Measurements from ENCODE around the gene RCAN3. TPM values are rescaled to one million over a fixed set of nuclear protein-coding genes. Genes with fewer than 3 reads are reported as not detected.

Gene RCAN3
- total RNA-seq, 1 donor from 2014 or later = 4.9 TPM

- no peak for TF ChIP-seq CTCF (IDR thresholded peaks at IDR 0.05; ENCODE audit: borderline replicate concordance)
- Histone ChIP-seq H3K36me3 (peaks cover 41% of the 10 kb centered on the region), H3K27ac (replicated peaks) (no peak overlapping the region), H3K27me3 (ENCODE audit: low read depth) (no peaks in the 10 kb centered on the region), H3K4me3 (no peak overlapping the region), H3K4me1 (no peaks in the 10 kb centered on the region), H3K9me3 (replicated peaks) (no peaks in the 10 kb centered on the region)
- no peak for DNase-seq
- intact Hi-C loops (cut with micrococcal nuclease) = no loop called here
Measured at GRCh38 chr1:24468685-24469316, 33.8 kb upstream of the RCAN3 start.

- H3K4me3 ChIP-seq = no peak overlapping the region
- H3K9me3 ChIP-seq (replicated peaks) = no peaks in the 10 kb centered on the region
- DNase-seq = no peak
- intact Hi-C loops (cut with micrococcal nuclease) = no loop called here
- no peak for TF ChIP-seq CTCF (IDR thresholded peaks at IDR 0.05; ENCODE audit: borderline replicate concordance)
- no peaks in the 10 kb centered on the region for H3K4me1 ChIP-seq
- H3K36me3 ChIP-seq = peaks cover 24% of the 10 kb centered on the region
- no peaks in the 10 kb centered on the region for H3K27me3 ChIP-seq (ENCODE audit: low read depth)
- H3K27ac ChIP-seq (replicated peaks) = no peak overlapping the region
Measured at GRCh38 chr1:24470592-24470991, 32.0 kb upstream of the RCAN3 start.

- no peaks in the 10 kb centered on the region for H3K4me1 ChIP-seq
- no peaks in the 10 kb centered on the region for H3K27me3 ChIP-seq (ENCODE audit: low read depth)
- peaks cover 12% of the 10 kb centered on the region for H3K36me3 ChIP-seq
- no peaks in the 10 kb centered on the region for H3K9me3 ChIP-seq (replicated peaks)
- intact Hi-C loops (cut with micrococcal nuclease) = no loop called here
- H3K4me3 ChIP-seq = no peak overlapping the region
- no peak for DNase-seq
- TF ChIP-seq CTCF (IDR thresholded peaks at IDR 0.05; ENCODE audit: borderline replicate concordance) = no peak
- no peak overlapping the region for H3K27ac ChIP-seq (replicated peaks)
Measured at GRCh38 chr1:24472527-24473251, 29.9 kb upstream of the RCAN3 start.

GRCh38 chr1:24474193-24474592 lies 28.4 kb upstream of the RCAN3 start:
- DNase-seq = no peak
- intact Hi-C loops (cut with micrococcal nuclease) = no loop called here
- H3K27ac ChIP-seq (replicated peaks) = no peak overlapping the region
- no peaks in the 10 kb centered on the region for H3K9me3 ChIP-seq (replicated peaks)
- no peaks in the 10 kb centered on the region for H3K4me1 ChIP-seq
- peaks cover 4% of the 10 kb centered on the region for H3K36me3 ChIP-seq
- H3K4me3 ChIP-seq = no peak overlapping the region
- no peak for TF ChIP-seq CTCF (IDR thresholded peaks at IDR 0.05; ENCODE audit: borderline replicate concordance)
- H3K27me3 ChIP-seq (ENCODE audit: low read depth) = no peaks in the 10 kb centered on the region

GRCh38 chr1:24475700-24476099 lies 26.9 kb upstream of the RCAN3 start:
- Histone ChIP-seq H3K4me3 (no peak overlapping the region), H3K9me3 (replicated peaks) (no peaks in the 10 kb centered on the region), H3K36me3 (no peaks in the 10 kb centered on the region), H3K4me1 (no peaks in the 10 kb centered on the region), H3K27me3 (ENCODE audit: low read depth) (no peaks in the 10 kb centered on the region), H3K27ac (replicated peaks) (no peak overlapping the region)
- no peak for DNase-seq
- TF ChIP-seq CTCF (IDR thresholded peaks at IDR 0.05; ENCODE audit: borderline replicate concordance) = no peak
- intact Hi-C loops (cut with micrococcal nuclease) = no loop called here
